Uterus (tissue), 2 donors: ENCODE data around the gene LDLRAD4.

Experiments
- CTCF ChIP-seq, 4 experiments: fragments of 200-600 bp in 2 of 4; fragments of 450-650 bp in 2 of 4; sonication (generic) in 2 of 4; IDR thresholded peaks; one replicate each; pipeline ENCODE4 v1.5.1; 2016 to 2019; ENCODE audit warnings: antibody characterized with exemption in 4 of 4, mild to moderate bottlenecking in 2 of 4, moderate library complexity in 1 of 4
- POLR2A ChIP-seq, 2 donors: fragments of 450-650 bp; IDR thresholded peaks; one replicate each; pipeline ENCODE4 v1.6.1; 2016; ENCODE audit warnings: antibody characterized with exemption in 2 of 2, mild to moderate bottlenecking in 1 of 2, moderate library complexity in 1 of 2

- TF ChIP-seq CTCF (IDR thresholded peaks at IDR 0.05) (no peak), POLR2A (IDR thresholded peaks at IDR 0.05) (no peak)
Measured at GRCh38 chr18:13433125-13433524, 214.6 kb downstream of the LDLRAD4 start.
